GM19467 (cell line): Measurements from ENCODE around the gene MAFB.
"Not testable (repeated sequence)": the region's sequence is repeated elsewhere in the genome, so short reads cannot be mapped to it uniquely, and the experiment has no call there.

Source experiments
- ATAC-seq: cut with Tn5 transposase; IDR thresholded peaks from one replicate; pipeline ENCODE4 v1.9.1; 2021; ENCODE audit warnings: mild to moderate bottlenecking, moderate library complexity; ENCODE audit not compliant: unreplicated experiment

The MAFB gene

DNA sequence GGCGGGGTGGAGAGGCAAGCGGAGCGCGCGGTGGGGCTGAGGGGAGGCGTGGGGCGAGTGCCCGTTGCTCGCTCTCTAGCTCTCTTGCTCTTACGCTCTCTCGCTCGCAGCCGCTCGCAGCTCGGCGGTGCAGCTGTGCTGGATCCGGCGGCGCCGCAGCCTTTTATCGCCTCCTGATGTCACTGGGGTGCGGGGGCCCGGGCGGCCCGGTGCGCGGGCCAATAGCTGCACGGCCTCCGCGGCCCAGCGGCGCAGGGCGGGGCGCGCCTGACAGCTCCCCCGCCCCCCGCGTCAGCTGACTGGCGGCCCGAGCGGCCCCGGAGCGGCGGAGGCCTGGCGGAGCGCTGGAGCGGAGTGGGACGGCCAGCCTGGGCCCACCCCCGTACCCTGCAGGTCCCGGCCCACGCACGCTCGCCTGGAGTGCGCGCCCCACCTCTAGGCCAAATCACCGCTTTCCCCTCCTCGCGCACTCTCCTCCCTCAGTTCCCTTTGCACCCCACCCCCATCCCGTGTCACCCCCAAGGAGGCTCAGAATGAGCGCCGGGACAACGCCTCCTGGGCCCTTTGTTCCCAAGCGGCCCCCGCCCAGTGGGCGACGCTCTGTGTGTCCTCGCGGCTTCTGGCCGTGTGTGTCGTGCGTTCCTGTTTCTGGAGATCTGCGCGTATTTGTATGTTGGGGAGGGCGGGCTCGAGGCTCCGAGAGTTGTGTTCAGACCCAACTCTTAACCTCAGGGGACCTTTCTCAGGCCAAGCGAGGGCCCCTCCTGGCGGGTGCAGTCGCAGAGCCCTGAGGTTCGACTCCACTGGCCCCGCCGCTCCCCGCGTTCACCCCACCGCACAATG, at the start of gene MAFB:
MAFB (minus strand) TSS at position 137 of the 843 bp plus-strand sequence. CDS start 386 bp downstream, outside the sequence.
- no peak for ATAC-seq

DNA sequence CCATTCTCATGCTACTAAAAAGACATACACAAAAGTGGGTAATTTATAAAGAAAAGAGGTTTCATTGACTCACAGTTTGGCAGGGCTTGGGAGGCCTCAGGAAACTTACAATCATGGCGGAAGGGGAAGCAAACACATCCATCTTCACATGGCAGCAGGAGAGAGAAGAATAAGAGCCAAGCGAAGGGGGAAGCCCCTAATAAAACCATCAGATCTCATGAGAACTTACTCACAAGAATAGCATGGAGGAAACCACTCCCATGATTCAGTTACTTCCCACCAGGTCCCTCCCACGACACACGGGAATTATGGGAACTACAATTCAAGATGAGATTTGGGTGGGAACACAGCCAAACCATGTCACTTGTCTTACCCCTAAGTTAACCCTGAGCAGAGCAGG, 47.4 kb upstream of the MAFB start:
- ATAC-seq = not testable (repeated sequence)

DNA sequence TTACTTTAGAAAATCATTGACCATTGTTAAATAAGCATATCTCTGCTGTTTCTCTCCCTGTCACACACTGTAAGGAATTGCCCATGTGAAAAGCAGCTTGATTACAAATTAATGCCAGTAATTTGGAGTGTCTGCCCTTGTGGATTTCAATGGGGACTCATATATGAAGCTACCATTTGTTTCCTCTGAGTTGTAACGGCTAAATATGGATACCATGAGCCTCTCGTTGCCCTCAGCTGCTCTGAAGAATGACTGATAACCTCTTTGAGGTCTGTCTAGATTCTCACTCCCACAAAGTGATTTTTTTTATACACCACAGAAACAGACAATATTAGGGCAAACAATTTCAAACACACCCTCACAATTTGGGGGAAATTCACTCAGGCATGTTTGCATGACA, 40.0 kb upstream of the MAFB start:
- ATAC-seq = no peak

DNA sequence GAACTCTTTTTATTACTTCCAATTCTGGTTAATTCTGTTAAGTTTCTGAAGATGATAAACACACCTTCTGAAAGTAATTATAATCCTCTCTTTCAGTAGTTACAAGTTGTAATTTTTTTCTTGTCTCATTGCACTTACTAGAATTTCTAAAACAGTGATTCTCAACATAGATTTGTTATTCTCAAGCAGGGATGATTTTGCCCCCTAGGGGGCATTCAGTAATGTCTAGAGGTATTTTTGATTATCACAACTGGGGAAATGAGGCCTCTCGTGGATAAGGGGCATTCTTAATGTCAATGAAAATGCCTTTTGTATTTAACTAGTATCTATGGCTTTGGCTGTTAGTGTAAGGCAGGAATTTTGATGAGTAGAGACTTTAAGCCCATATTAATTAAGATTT, 39.4 kb upstream of the MAFB start:
- no peak for ATAC-seq

DNA sequence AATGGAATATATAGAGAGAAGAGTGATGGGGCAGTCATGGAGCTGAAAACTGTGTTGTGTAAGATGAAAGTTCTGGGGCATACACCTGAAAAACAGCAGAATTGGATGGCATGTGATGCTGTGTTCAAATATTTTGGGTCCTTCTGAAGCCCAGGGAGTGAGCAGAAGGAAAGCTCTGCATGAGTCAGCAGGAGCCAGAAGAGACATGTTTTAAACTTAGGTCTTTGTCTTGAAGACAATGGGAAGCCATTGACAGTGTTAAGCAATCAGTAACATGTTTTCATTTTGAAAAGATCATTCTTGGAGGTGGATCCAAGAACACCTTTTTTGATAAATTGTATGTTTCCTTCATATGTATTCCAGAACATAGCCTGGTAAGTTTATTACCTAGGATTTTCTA, 38.9 kb upstream of the MAFB start:
- no peak for ATAC-seq

- no peak for ATAC-seq
These were observed 37.7 kb upstream of the MAFB start for GRCh38 chr20:40726776-40727175.

DNA sequence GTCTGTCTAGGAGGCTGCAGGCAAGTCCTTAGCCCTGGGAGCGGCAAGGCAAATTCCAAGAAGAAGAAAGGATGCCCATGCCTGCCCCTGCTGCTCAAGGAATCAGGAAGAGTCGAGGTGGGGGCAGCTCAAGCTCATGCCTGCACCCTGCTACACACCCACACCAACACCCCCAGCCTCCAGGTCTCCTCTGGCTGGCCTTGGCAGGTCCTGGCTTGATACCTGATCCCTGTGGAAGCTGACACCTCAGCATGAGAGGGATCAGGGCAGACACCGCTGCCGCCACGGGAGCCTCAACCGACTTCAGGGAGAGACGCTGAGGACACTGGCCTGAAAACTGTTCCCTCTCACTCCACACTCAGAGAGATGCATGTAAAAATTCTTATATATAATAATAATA, 35.5 kb upstream of the MAFB start:
- no peak for ATAC-seq

DNA sequence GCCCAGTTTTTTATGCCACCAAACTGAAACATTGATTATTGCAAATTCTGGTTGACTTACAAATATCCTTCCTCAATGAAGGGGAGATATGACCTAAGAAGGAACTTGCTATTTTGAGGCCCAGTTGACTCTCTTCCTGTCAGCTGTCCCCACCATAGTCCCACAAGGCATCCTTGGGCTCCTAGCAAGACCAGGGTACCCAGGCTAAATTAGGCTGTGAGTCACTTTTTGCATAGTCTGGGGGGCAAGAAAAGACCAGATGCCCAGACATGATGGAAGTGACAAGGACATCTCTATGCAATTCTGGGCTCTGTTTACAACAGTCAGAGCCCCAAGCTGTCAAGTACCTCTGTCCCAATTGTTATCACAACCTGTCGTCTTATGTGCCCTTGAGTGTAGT, 31.8 kb upstream of the MAFB start:
- ATAC-seq = no peak

- ATAC-seq = no peak
These were observed 31.1 kb upstream of the MAFB start for GRCh38 chr20:40720099-40720498.

- no peak for ATAC-seq
These were observed 30.1 kb upstream of the MAFB start for GRCh38 chr20:40718982-40719729.

GRCh38 chr20:40718214-40718977, 29.4 kb upstream of the MAFB start:
- ATAC-seq = no peak

- no peak for ATAC-seq
These were observed 28.4 kb upstream of the MAFB start for GRCh38 chr20:40717343-40717865.

- no peak for ATAC-seq
These were observed 26.5 kb upstream of the MAFB start for GRCh38 chr20:40715491-40715890.

- ATAC-seq = no peak
These were observed 25.9 kb upstream of the MAFB start for GRCh38 chr20:40714916-40715315.

GRCh38 chr20:40714109-40714508, 25.1 kb upstream of the MAFB start:
- ATAC-seq = no peak

DNA sequence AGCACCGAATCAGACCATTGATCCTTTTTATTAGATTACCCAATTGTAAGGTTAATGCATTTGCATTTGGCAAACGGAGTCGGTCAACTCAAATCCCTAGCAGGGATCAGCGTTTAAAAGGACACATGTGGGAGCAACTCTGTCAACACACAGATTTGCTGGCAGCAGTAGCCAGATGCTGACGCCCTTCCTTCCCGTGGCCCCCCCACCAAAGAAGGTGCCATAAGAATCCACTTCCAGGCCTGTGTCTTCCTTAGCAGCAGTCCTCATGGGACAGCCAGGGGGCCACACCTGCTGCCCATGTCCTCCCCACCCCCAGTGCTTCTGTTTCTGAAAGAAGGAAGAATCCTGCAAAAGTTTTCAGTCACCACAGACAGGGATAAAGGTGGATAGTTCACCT, 24.5 kb upstream of the MAFB start:
- no peak for ATAC-seq

DNA sequence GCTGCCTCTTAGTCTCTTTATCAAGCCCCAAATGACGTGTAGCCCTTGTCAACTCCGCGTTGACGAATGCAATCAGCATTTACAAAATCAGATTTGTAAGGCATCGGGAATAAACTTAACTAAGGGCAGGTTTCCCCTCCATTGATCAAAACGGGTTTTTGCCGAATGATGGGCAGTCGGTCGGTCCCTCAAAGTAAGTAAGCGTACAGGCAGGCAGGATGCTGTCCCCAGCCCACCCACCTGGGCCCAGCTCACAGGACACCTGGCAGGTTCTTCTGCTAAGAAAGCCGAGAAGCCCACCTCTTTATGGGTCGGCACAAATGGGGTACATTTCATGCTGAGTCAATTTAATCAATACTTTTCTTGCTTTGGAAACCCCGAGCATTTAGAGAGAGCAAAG, 22.0 kb upstream of the MAFB start:
- ATAC-seq = no peak

GRCh38 chr20:40710603-40711002, 21.6 kb upstream of the MAFB start:
- no peak for ATAC-seq

GRCh38 chr20:40706977-40707582, 18.0 kb upstream of the MAFB start:
- ATAC-seq = no peak

GRCh38 chr20:40705413-40705812, 16.4 kb upstream of the MAFB start:
- ATAC-seq = no peak

DNA sequence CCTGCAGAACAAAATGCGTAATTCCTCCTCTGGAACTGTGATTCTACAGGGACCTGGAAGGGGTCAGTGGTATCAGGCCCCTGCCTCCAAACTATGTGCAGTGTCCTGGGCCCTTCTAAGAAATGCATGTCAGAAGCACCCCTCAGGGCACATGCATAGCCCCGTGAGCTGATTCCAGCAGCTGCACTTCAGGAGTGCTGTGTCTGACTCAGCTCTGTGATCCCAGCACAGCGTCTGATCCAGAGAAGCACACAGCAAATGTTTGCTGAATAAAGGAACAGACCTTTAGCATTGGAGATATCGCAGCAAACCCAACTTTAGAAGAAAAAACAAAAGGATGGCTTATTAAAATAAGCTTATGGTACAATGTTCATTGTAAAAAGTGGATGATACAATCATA, 15.8 kb upstream of the MAFB start:
- ATAC-seq = no peak
